ENCODE measurements around the gene UBAP1. TPM values are rescaled to one million over a fixed set of nuclear protein-coding genes. Genes with fewer than 3 reads are reported as not detected.

The UBAP1 gene
- total RNA-seq, result 26.8 and 29.2 TPM in 2 replicates

GRCh38 chr9:34178436-34179212, at the start of gene UBAP1:
UBAP1 (plus strand) TSS chr9:34179043; CDS start chr9:34220915, 41,872 bp downstream.

Other genes starting within 250 kb of the UBAP1 start
- 13.4 and 14.9 TPM in 2 replicates for gene UBAP2, start 130.2 kb upstream of the UBAP1 start, total RNA-seq
- 9.6 and 10.0 TPM in 2 replicates for gene DCAF12, start 52.3 kb upstream of the UBAP1 start, total RNA-seq
- 2.1 and 2.9 TPM in 2 replicates for gene KIF24, start 150.2 kb downstream of the UBAP1 start, total RNA-seq
- 35.3 and 40.7 TPM in 2 replicates for gene NUDT2, start 150.5 kb downstream of the UBAP1 start, total RNA-seq
- 0.92 and 1.2 TPM in 2 replicates for gene MYORG, start 197.9 kb downstream of the UBAP1 start, total RNA-seq